ENCODE results near the gene TRMT10B. TPM values are rescaled to one million over a fixed set of nuclear protein-coding genes. Genes with fewer than 3 reads are reported as not detected.

TRMT10B gene
- total and polyA plus RNA-seq, 12 donors = 2.9 to 13.0 (median 8.9) TPM

- H3K27ac ChIP-seq = no peak overlapping the region
- no peak overlapping the region for H3K4me3 ChIP-seq
- H3K27me3 ChIP-seq = no peaks in the 10 kb centered on the region
- intact Hi-C loops (cut with DNase I) = loop anchor here in 1 of 2 donors (10.0 kb wide), 1 partner anchor 127 kb away; no protein-coding TSS in a partner anchor
- H3K9me3 ChIP-seq (replicated peaks in 1 of 3) = no peaks in the 10 kb centered on the region
- no peak for DNase-seq
- no peak for TF ChIP-seq CTCF (IDR thresholded peaks at IDR 0.05)
- no peak for TF ChIP-seq POLR2A (IDR thresholded peaks at IDR 0.05)
- no peaks in the 10 kb centered on the region for H3K36me3 ChIP-seq (replicated peaks in 1 of 2)
- 58 to 71% (median 66%) methylated on average over 10 of the region's 10 CpGs for WGBS, 4 donors
- H3K4me1 ChIP-seq (replicated peaks in 1 of 2) = no peaks in the 10 kb centered on the region
These were observed 21.4 kb upstream of the TRMT10B start for GRCh38 chr9:37732086-37732741.

DNA sequence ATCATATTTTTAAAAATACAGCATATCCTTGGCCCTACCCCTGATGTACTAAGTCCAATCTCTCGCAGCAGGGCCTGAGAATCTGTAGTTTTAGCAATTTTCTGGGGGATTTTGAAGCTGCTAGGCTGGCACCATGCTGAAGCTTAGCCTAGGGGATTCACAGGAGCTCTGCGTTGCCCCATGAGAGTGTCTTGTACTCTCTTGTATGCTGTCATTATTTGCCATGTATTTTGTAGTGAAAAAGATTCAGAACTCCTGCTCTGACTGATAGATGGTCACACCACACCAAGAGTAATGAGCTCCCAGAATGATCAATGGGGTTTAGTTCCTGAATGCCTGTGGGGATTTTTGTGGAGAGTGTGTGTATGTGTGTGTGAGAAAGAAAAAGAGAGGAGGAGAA, 20.7 kb upstream of the TRMT10B start:
- no peaks in the 10 kb centered on the region for H3K36me3 ChIP-seq (replicated peaks in 1 of 2)
- H3K9me3 ChIP-seq (replicated peaks in 1 of 3) = no peaks in the 10 kb centered on the region
- WGBS, 4 donors = 34 to 81% (median 57%) methylated on average over 2 of the region's 2 CpGs
- H3K4me3 ChIP-seq = no peak overlapping the region
- no peak overlapping the region for H3K27ac ChIP-seq
- no peak for DNase-seq
- no peaks in the 10 kb centered on the region for H3K27me3 ChIP-seq
- intact Hi-C loops (cut with DNase I) = loop anchor here in 1 of 2 donors (10.0 kb wide), 1 partner anchor 128 kb away; no protein-coding TSS in a partner anchor
- TF ChIP-seq POLR2A (IDR thresholded peaks at IDR 0.05) (no peak), CTCF (IDR thresholded peaks at IDR 0.05) (no peak)
- H3K4me1 ChIP-seq (replicated peaks in 1 of 2) = no peaks in the 10 kb centered on the region

DNA sequence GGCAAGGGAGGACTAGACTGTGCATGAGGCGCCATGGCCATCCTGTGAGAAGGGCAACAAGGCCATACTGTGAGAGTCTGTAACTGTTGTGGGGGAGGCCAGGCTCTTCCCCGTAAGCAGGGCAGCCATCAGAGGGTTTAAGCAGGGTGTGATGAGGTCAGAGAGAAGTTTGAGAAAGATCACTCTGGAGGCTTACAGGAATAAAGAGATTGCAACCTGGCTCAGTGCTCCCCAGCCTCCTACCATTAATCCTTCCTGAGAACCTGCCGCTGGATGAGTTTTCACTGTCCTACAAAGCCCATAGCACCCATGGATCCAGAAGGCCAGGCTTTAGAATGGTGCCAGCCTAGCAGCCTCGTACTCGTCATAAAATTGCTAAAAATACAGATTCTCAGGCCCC, 14.4 kb upstream of the TRMT10B start:
- Histone ChIP-seq H3K36me3 (replicated peaks in 1 of 2) (no peaks in the 10 kb centered on the region), H3K9me3 (replicated peaks in 1 of 3) (no peaks in the 10 kb centered on the region), H3K4me1 (replicated peaks in 1 of 2) (no peaks in the 10 kb centered on the region), H3K27me3 (no peaks in the 10 kb centered on the region), H3K27ac (no peak overlapping the region), H3K4me3 (no peak overlapping the region)
- 80 to 91% (median 86%) methylated on average over 4 to 5 of the region's 5 CpGs for WGBS, 4 donors
- no peak for DNase-seq
- no peak for TF ChIP-seq POLR2A (IDR thresholded peaks at IDR 0.05)
- TF ChIP-seq CTCF (IDR thresholded peaks at IDR 0.05) = no peak
- intact Hi-C loops (cut with DNase I) = loop anchor here in 1 of 2 donors (10.0 kb wide), 1 partner anchor 134 kb away; no protein-coding TSS in a partner anchor

DNA sequence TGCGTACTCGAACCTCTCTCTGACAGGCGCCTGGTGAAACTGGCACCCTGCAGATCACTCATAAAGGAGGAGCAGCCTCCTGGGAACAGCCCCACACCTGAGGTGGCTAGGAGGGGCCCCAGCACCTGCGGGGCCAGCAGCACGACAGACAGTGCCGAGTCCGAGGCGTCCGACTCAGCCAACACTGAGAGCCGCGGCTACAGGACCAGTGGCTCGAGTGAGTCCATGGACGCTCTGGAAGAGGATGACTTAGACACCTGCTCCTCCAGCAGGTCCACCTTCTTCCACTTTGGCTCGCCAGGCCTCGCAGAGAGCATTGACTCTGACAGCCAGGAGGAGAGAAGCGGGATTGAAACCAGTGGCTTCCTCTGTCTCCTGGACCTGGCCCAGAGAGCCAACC, 13.5 kb upstream of the TRMT10B start:
- Histone ChIP-seq H3K4me1 (replicated peaks in 1 of 2) (no peaks in the 10 kb centered on the region), H3K36me3 (replicated peaks in 1 of 2) (no peaks in the 10 kb centered on the region), H3K27ac (no peak overlapping the region), H3K9me3 (replicated peaks in 1 of 3) (no peaks in the 10 kb centered on the region), H3K4me3 (no peak overlapping the region), H3K27me3 (no peaks in the 10 kb centered on the region)
- no peak for DNase-seq
- intact Hi-C loops (cut with DNase I) = no loop called here
- WGBS, 4 donors = 86 to 100% (median 95%) methylated on average over 3 to 16 of the region's 16 CpGs
- TF ChIP-seq CTCF (IDR thresholded peaks at IDR 0.05) = no peak
- no peak for TF ChIP-seq POLR2A (IDR thresholded peaks at IDR 0.05)
